ACC112 (cell line): ENCODE results near the gene ATE1.

Source experiments
- H2AFZ ChIP-seq: fragments of 200-600 bp; sonication (generic); one replicate; pipeline ENCODE4 v1.6.0; 2017; ENCODE audit warnings: antibody characterized with exemption, low read length; ENCODE audit not compliant: unreplicated experiment
- H3K27ac ChIP-seq: fragments of 200-600 bp; sonication (generic); 2 replicates; pipeline ENCODE4 v1.5.1; 2014; ENCODE audit warnings: low read depth, mild to moderate bottlenecking, antibody characterized with exemption, low read length, moderate library complexity
- H3K27me3 ChIP-seq: fragments of 200-600 bp; sonication (generic); 2 replicates; pipeline ENCODE4 v1.6.1; 2014; ENCODE audit warnings: mild to moderate bottlenecking, antibody characterized with exemption, low read length, moderate library complexity, mixed read lengths; ENCODE audit not compliant: insufficient read depth
- H3K36me3 ChIP-seq: fragments of 200-600 bp; sonication (generic); 2 replicates; pipeline ENCODE4 v1.6.1; 2016; ENCODE audit warnings: mild to moderate bottlenecking, antibody characterized with exemption, low read length, moderate library complexity, mixed read lengths; ENCODE audit not compliant: insufficient read depth
- H3K4me1 ChIP-seq: fragments of 200-600 bp; sonication (generic); one replicate; pipeline ENCODE4 v1.6.1; 2016; ENCODE audit warnings: low read length, mixed read lengths; ENCODE audit not compliant: insufficient read depth, unreplicated experiment, control insufficient read depth
- H3K4me3 ChIP-seq: fragments of 200-600 bp; sonication (generic); 2 replicates; pipeline ENCODE4 v1.5.1; 2014; ENCODE audit warnings: mild to moderate bottlenecking, low read depth, low read length
- H3K79me2 ChIP-seq: fragments of 200-600 bp; sonication (generic); one replicate; pipeline ENCODE4 v1.6.0; 2016; ENCODE audit warnings: low read length; ENCODE audit not compliant: control insufficient read depth, unreplicated experiment, insufficient read depth

The ATE1 gene

DNA sequence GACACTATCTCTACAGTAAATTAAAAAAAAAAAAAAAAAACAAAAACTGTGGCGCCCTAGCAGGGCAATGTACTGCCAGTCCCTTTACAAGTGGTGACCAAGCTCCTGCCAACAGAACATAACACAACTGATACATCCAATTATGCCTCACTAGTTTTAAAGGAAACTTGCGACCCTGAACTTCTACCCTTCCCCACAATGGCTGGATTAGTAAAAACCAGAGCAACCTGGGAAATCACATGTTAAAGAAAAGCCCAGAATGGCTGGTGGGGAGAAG, 16.5 kb downstream of the ATE1 start:
- Histone ChIP-seq H3K27me3 (no peaks in the 10 kb centered on the region), H3K4me3 (no peak overlapping the region), H3K79me2 (peaks cover 6% of the 10 kb centered on the region), H3K36me3 (0 out of 2 replicates have a peak, but pooled peaks cover 4% of the 10 kb centered on the region), H2AFZ (no peak overlapping the region), H3K4me1 (peaks cover 9% of the 10 kb centered on the region), H3K27ac (peak overlapping the region; percentile 33)

DNA sequence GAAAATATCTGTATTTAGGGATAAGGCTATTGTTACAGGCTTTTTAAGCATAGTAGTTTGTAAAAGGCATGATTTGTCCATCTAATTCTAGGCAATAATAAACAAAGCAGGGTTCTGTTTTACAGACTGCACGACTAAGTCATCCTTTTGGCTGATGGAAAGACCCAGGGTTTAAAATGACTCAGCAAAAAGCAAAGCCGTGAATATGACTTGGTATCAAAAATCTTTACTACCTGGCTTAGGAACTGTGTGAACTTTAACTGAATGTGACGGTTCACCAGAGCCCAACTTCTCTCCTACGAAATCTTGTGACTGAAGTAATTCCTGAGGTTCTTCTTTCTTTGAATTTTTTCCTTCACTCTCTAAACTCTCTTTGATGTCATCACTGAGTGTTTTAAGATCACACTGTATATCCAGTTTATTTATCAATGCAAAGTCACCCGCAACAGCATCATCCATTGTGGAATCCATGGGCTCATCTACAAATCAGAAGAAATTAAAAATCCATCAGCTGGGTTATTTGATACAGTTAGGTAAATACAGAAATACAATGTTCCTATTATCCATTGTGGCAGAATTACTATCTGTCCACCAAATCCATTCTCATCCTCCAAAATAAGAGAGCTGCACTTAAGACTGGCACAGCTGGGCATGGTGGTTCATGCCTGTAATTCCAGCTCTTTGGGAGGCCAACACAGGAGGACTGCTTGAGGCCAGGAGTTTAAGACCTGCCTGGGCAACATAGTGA, 17.0 kb downstream of the ATE1 start:
- Histone ChIP-seq H2AFZ (no peak overlapping the region), H3K27ac (peak overlapping the region; percentile 33), H3K36me3 (0 out of 2 replicates have a peak, but pooled peaks cover 4% of the 10 kb centered on the region)

DNA sequence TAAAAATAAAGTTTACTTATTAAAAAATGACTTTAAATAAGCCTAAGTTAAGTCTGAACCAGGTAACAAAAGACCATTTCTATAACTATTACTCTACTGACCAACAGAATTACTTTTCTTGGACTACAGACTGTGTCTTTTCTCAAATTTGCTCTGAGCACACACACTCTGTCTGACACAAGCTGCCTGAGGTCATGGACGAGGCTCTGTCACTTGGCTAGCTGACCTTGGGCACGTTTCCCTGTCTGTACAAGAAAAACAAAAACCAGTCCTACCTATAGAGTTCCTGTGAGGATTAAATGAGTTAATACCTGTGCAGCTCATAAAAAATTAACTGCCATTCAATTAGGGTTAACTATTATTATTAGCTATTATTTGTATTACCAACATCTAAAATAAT, 22.9 kb downstream of the ATE1 start:
- Histone ChIP-seq H3K27ac (no peak overlapping the region), H3K27me3 (no peaks in the 10 kb centered on the region), H3K4me1 (no peaks in the 10 kb centered on the region), H3K36me3 (no peaks in the 10 kb centered on the region), H3K4me3 (no peak overlapping the region), H3K79me2 (no peaks in the 10 kb centered on the region), H2AFZ (no peak overlapping the region)

More for the DNA sequence above, 17.0 kb downstream of the ATE1 start:
- Histone ChIP-seq H3K79me2 (peaks cover 6% of the 10 kb centered on the region), H3K4me1 (peaks cover 9% of the 10 kb centered on the region), H3K4me3 (no peak overlapping the region), H3K27me3 (no peaks in the 10 kb centered on the region)

DNA sequence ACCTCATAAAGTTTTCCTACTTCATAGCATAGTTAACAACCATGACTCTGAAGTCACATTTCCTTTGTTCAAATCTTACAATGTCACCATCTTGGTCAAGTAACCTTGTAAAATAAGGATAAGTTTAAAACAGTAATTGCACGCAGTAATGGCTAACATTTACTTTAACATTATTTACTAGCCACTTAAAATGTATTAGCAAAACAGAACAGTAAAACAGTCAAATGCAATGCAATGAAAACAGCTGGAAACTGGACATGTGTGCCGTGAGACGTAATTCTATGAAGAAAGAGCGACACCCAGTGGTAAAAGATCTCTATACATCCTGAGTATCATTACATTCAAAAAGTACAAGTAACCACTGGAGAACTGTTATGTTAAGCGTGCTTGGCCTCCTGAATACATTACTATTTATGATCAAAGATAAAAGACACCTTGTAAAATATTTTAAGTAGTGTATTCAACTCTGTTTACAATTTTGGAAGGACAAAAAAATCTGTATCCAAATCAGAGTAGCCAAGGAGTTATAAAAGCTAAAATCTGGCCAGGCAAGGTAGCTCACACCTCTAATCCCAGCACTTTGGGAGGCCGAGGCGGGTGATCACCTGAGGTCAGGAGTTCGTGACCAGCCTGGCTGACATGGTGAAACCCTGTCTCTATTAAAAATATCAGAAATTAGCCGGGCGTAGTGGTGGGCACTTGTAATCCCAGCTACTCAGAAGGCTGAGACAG, 27.2 kb downstream of the ATE1 start:
- Histone ChIP-seq H3K27ac (no peak overlapping the region), H3K4me1 (no peaks in the 10 kb centered on the region), H2AFZ (no peak overlapping the region), H3K4me3 (no peak overlapping the region), H3K27me3 (no peaks in the 10 kb centered on the region), H3K36me3 (peaks cover 13% of the 10 kb centered on the region; the same call in 1 of the 2 replicates), H3K79me2 (no peaks in the 10 kb centered on the region)

- no peak overlapping the region for H3K27ac ChIP-seq
Measured at GRCh38 chr10:121899727-121900126, 28.1 kb downstream of the ATE1 start.

DNA sequence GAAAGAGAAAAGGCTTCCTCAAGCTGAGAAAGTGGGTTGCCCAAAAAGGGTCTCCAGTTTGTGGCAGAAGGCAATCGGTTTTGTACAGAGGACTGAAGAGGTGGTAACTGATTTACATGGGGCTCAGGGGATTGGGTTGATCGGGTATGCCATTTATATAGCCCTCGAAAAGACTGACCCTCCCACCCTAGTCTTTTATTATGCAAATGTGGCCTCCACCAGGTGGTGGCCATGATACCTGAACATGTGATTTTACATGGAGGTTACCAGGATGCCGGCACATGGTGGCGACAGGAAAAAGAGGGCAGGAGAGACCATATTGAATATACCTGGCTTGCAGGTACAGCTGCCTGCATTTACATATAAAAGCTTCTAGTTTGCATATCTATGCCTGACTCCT, 36.7 kb downstream of the ATE1 start:
- Histone ChIP-seq H3K27me3 (no peaks in the 10 kb centered on the region), H2AFZ (no peak overlapping the region), H3K27ac (no peak overlapping the region), H3K4me3 (no peak overlapping the region), H3K36me3 (no peaks in the 10 kb centered on the region), H3K79me2 (no peaks in the 10 kb centered on the region), H3K4me1 (no peaks in the 10 kb centered on the region)

More at GRCh38 chr10:121899727-121900126, 28.1 kb downstream of the ATE1 start:
- Histone ChIP-seq H2AFZ (no peak overlapping the region), H3K4me3 (no peak overlapping the region), H3K79me2 (no peaks in the 10 kb centered on the region), H3K4me1 (no peaks in the 10 kb centered on the region), H3K36me3 (peaks cover 13% of the 10 kb centered on the region; the same call in 1 of the 2 replicates), H3K27me3 (no peaks in the 10 kb centered on the region)

GRCh38 chr10:121889212-121889611, 38.6 kb downstream of the ATE1 start:
- Histone ChIP-seq H3K4me3 (no peak overlapping the region), H2AFZ (no peak overlapping the region), H3K4me1 (no peaks in the 10 kb centered on the region), H3K27me3 (no peaks in the 10 kb centered on the region), H3K79me2 (no peaks in the 10 kb centered on the region), H3K36me3 (no peaks in the 10 kb centered on the region), H3K27ac (no peak overlapping the region)

GRCh38 chr10:121886997-121887622, 40.7 kb downstream of the ATE1 start:
- Histone ChIP-seq H2AFZ (no peak overlapping the region), H3K4me3 (no peak overlapping the region), H3K27ac (no peak overlapping the region), H3K36me3 (no peaks in the 10 kb centered on the region), H3K4me1 (no peaks in the 10 kb centered on the region), H3K79me2 (no peaks in the 10 kb centered on the region), H3K27me3 (no peaks in the 10 kb centered on the region)

DNA sequence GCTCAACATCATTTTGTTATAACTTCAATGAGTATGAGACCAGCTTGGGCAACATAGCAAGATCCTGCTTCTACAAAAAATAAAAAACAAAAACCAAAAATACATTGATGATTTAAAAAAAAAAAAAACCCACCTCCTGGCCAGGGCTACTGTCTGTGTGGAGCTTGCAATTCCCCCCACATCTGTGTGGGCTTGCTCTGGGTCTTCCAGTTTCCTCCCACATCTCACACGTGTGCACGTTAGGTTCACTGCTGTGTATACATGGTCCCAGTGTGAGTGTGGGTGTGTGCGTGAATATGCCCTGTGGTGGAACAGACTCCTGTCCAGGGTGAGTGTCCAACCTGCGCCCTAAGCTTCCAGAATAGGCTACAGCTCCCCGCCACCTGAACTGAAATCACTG, 41.6 kb downstream of the ATE1 start:
- no peaks in the 10 kb centered on the region for H3K4me1 ChIP-seq
- no peak overlapping the region for H3K27ac ChIP-seq
- H3K27me3 ChIP-seq = no peaks in the 10 kb centered on the region
- no peak overlapping the region for H3K4me3 ChIP-seq
- H3K79me2 ChIP-seq = no peaks in the 10 kb centered on the region
- no peak overlapping the region for H2AFZ ChIP-seq
- no peaks in the 10 kb centered on the region for H3K36me3 ChIP-seq

DNA sequence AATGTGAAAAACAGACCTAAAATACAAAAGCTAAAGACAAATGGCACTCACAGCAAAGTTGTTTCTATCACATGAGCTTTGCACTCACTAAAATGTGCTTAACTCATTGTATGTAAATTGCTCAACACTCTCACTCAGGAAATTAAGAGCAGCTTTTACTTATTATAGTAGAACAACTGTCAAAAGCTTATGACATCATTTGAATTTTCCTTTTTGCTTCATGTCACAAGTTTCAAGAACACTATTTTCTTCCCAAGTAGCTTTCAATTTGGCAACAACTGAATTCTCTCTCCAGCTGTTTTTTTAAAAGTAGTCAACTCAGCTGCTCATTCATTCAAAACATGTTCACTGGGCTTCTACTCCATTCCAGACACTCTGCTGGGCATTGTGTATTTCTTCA, 46.9 kb downstream of the ATE1 start:
- H3K79me2 ChIP-seq = no peaks in the 10 kb centered on the region
- no peaks in the 10 kb centered on the region for H3K27me3 ChIP-seq
- no peaks in the 10 kb centered on the region for H3K4me1 ChIP-seq
- no peak overlapping the region for H2AFZ ChIP-seq
- H3K36me3 ChIP-seq = 0 out of 2 replicates have a peak, but pooled peaks cover 4% of the 10 kb centered on the region
- no peak overlapping the region for H3K27ac ChIP-seq
- H3K4me3 ChIP-seq = no peak overlapping the region
